K562 (cell line): ENCODE results near the gene MKRN1. TPM values are rescaled to one million over a fixed set of nuclear protein-coding genes. Genes with fewer than 3 reads are reported as not detected.

Experiments used
- ATAC-seq: fragments of 200-7000 bp; cut with Tn5 transposase; 3 replicates; pipeline ENCODE4 v1.9.1; 2020; ENCODE audit warnings: moderate library complexity
- BruUV-seq: library from RNA; stranded (reverse); fragments of 400-500 nt; replicated peaks from 2 replicates; lab custom pipeline; 2021; lab: Mats Ljungman, UMichigan
- CTCF ChIA-PET: fragments of 300-600 bp; formaldehyde crosslinking; extraction: SDS; loops from one replicate; lab custom pipeline; 2021; ENCODE audit warnings: low intra/inter-chr PET ratio; lab: Yijun Ruan, JAX
- POLR2A ChIA-PET: fragments of 300-600, 350-650 bp; sonication (Branson Sonifier 250); formaldehyde crosslinking; extraction: SDS; loops from one replicate; lab custom pipeline; 2021; ENCODE audit warnings: antibody characterized with exemption, inconsistent platforms; lab: Yijun Ruan, JAX
- DNase-seq, 4 experiments: peaks; one replicate each; pipeline versions ENCODE4 v3.0.0 to v3.0.0-alpha.2; 2011 to 2018; ENCODE audit warnings: low spot score in 3 of 4, mixed read lengths in 3 of 4; ENCODE audit errors: extremely low read depth in 1 of 4
- FAIRE-seq: peaks from 2 replicates; lab custom pipeline; 2011; peaks lifted over from hg19 to GRCh38; lab: Jason Lieb, UNC
- H2AFZ ChIP-seq: 2 replicates; pipeline ENCODE4 v1.6.0; 2011; ENCODE audit warnings: low read depth, low read length, control low read depth, inconsistent platforms
- H3K27ac ChIP-seq: fragments of 200-600 bp; 3 replicates; pipeline ENCODE4 v1.8.0; 2011; ENCODE audit warnings: low read depth, mild to moderate bottlenecking, control low read depth, inconsistent platforms, low read length, moderate library complexity, mixed read lengths; ENCODE audit errors: extremely low read depth
- H3K27me3 ChIP-seq, 2 experiments: fragments of 300-600 bp in 1 of 2; 2 replicates in 1 of 2; 3 replicates in 1 of 2; pipeline versions ENCODE4 v1.6.0 to v1.8.0; 2011; ENCODE audit warnings: inconsistent platforms in 2 of 2, low read length in 2 of 2, mild to moderate bottlenecking in 1 of 2, mixed read lengths in 1 of 2, moderate library complexity in 1 of 2; ENCODE audit not compliant: control insufficient read depth in 2 of 2, insufficient read depth in 2 of 2
- H3K36me3 ChIP-seq: fragments of 300-600 bp; 3 replicates; pipeline ENCODE4 v1.8.0; 2011; ENCODE audit warnings: mild to moderate bottlenecking, low read length, inconsistent platforms; ENCODE audit not compliant: control insufficient read depth, insufficient read depth
- H3K4me1 ChIP-seq, 2 experiments: fragments of 200-600 bp in 1 of 2; replicated peaks in 1 of 2; 2 replicates in 1 of 2; 3 replicates in 1 of 2; pipeline versions ENCODE4 v1.5.1 to v1.8.0; 2011; ENCODE audit warnings: inconsistent platforms in 2 of 2, low read length in 2 of 2, mild to moderate bottlenecking in 1 of 2, mixed read lengths in 1 of 2, moderate library complexity in 1 of 2; ENCODE audit not compliant: control insufficient read depth in 2 of 2, insufficient read depth in 2 of 2
- H3K4me2 ChIP-seq: 2 replicates; pipeline ENCODE4 v1.6.1; 2011; ENCODE audit warnings: low read length, control low read depth, inconsistent platforms, mixed read lengths; ENCODE audit not compliant: insufficient read depth
- H3K4me3 ChIP-seq: fragments of 200-600 bp; sonication (generic), shearing (Covaris generic); 2 replicates; pipeline ENCODE4 v1.5.1; 2016; ENCODE audit warnings: control low read depth, inconsistent platforms
- H3K79me2 ChIP-seq: fragments of 200-600 bp; 3 replicates; pipeline ENCODE4 v1.8.0; 2011; ENCODE audit warnings: low read length, inconsistent platforms; ENCODE audit not compliant: control insufficient read depth, insufficient read depth
- H3K9ac ChIP-seq, 2 experiments: 2 replicates each; pipeline versions ENCODE4 v1.6.0 to v1.6.1; 2011; ENCODE audit warnings: low read depth in 2 of 2, low read length in 2 of 2, control low read depth in 1 of 2, inconsistent platforms in 1 of 2, mild to moderate bottlenecking in 1 of 2, mixed read lengths in 1 of 2; ENCODE audit not compliant: insufficient read depth in 1 of 2
- H3K9me1 ChIP-seq: one replicate; pipeline ENCODE4 v1.6.0; 2011; ENCODE audit warnings: inconsistent platforms, mild to moderate bottlenecking, low read length, moderate library complexity; ENCODE audit not compliant: control insufficient read depth, insufficient read depth
- H3K9me3 ChIP-seq: replicated peaks from 2 replicates; pipeline ENCODE4 v1.5.1; 2011; ENCODE audit warnings: low read depth, low read length, inconsistent platforms; ENCODE audit not compliant: control insufficient read depth, insufficient read depth
- H4K20me1 ChIP-seq: replicated peaks from 2 replicates; pipeline ENCODE4 v1.6.1; 2011; ENCODE audit warnings: low read length, inconsistent platforms, mixed read lengths; ENCODE audit not compliant: control insufficient read depth, insufficient read depth
- ESRRB ChIP-seq: fragments of 250-450 bp; sonication (Bioruptor Pico); IDR thresholded peaks from 2 replicates; pipeline ENCODE4 v1.5.0; 2020; ENCODE audit warnings: mild to moderate bottlenecking, moderate library complexity, borderline replicate concordance
- EWSR1 ChIP-seq: fragments of 450-650 bp; IDR thresholded peaks from 2 replicates; pipeline ENCODE4 v1.6.1; 2018; ENCODE audit warnings: borderline replicate concordance, mild to moderate bottlenecking, low read depth, moderate library complexity; ENCODE audit not compliant: partially characterized antibody
- FOXA1 ChIP-seq: fragments of 450-650 bp; IDR thresholded peaks from 2 replicates; pipeline ENCODE4 v1.6.1; 2016; ENCODE audit warnings: mild to moderate bottlenecking, borderline replicate concordance
- HDAC8 ChIP-seq: fragments of 450-650 bp; IDR thresholded peaks from 2 replicates; pipeline ENCODE4 v1.6.1; 2016; ENCODE audit warnings: mild to moderate bottlenecking, missing genetic modification characterization, moderate library complexity, missing compliant biosample characterization
- MTA3 ChIP-seq: fragments of 450-650 bp; formaldehyde crosslinking; IDR thresholded peaks from 2 replicates; pipeline ENCODE4 v1.6.1; 2017; ENCODE audit warnings: mild to moderate bottlenecking, borderline replicate concordance
- NBN ChIP-seq: fragments of 450-650 bp; IDR thresholded peaks from 2 replicates; pipeline ENCODE4 v1.6.1; 2016; ENCODE audit warnings: low read depth, mild to moderate bottlenecking
- ZBTB33 ChIP-seq: sonication (generic); formaldehyde crosslinking; IDR thresholded peaks from 2 replicates; pipeline ENCODE4 v1.8.1; 2023; ENCODE audit warnings: mild to moderate bottlenecking, missing genetic modification reagents
- ZNF23 ChIP-seq: fragments of 250-450 bp; sonication (Bioruptor Pico); IDR thresholded peaks from 2 replicates; pipeline ENCODE4 v1.4.0; 2020; ENCODE audit warnings: mild to moderate bottlenecking
- ZNF778 ChIP-seq: fragments of 450-650 bp; formaldehyde crosslinking; IDR thresholded peaks from 2 replicates; pipeline ENCODE4 v1.4.0; 2020; ENCODE audit warnings: mild to moderate bottlenecking, moderate library complexity
- WGBS: fragments of 100-300 bp; shearing (Covaris generic); methylation state at CpG from one replicate; pipeline ENCODE4 v1.1.6; 2016; ENCODE audit warnings: low coverage, mixed read lengths; ENCODE audit not compliant: insufficient coverage; ENCODE audit errors: missing lambda C conversion rate; 5-methylcytosine and 5-hydroxymethylcytosine counted together
- in situ Hi-C: fragments of 300-500 bp; cut with MboI; formaldehyde crosslinking; loops from 4 replicates; pipeline ENCODE4 v1.15.0; 2018; ENCODE audit warnings: inconsistent platforms, mixed read lengths
- intact Hi-C: fragments of 100-400 bp; cut with micrococcal nuclease; formaldehyde crosslinking; loops from 2 replicates; pipeline ENCODE4 v1.14.2; 2022
- polyA plus RNA-seq, 8 experiments: library from polyadenylated mRNA; depleted of rRNA in 4 of 8; stranded (reverse) in 5 of 8; unstranded in 3 of 8; fragments of >200 nt; fragmentation: Nextera tagmentation in 2 of 8; fragmentation: Illumina TruSeq in 1 of 8; extraction: Ambion mirVana in 2 of 8; extraction: Trizol in 1 of 8; gene quantifications; 2 replicates each; pipeline versions ENCODE4 v1.2.1 to v1.2.3, GENCODE V29; 2011 to 2014; ENCODE audit warnings: inconsistent platforms in 1 of 8, missing spikeins in 1 of 8
- total RNA-seq, 7 experiments: library from RNA; depleted of rRNA in 6 of 7; stranded (reverse); fragments of >200 nt in 6 of 7; fragmentation: Illumina TruSeq in 2 of 7; extraction: Trizol in 2 of 7; gene quantifications; 2 replicates each; pipeline versions ENCODE4 v1.2.1 to v1.2.3, GENCODE V29; 2011 to 2021; ENCODE audit warnings: low replicate concordance in 1 of 7
- TF ChIP-seq, protein P1 (sequence below): fragments of 450-650 bp; formaldehyde crosslinking; IDR thresholded peaks from 2 replicates; pipeline ENCODE4 v1.4.0; 2020; ENCODE audit warnings: mild to moderate bottlenecking, moderate library complexity
- TF ChIP-seq, protein P2 (sequence below): fragments of 450-650 bp; IDR thresholded peaks from 2 replicates; pipeline ENCODE4 v1.6.1; 2016; ENCODE audit warnings: antibody characterized with exemption
- TF ChIP-seq, protein P3 (sequence below): sonication (generic); formaldehyde crosslinking; IDR thresholded peaks from 2 replicates; pipeline ENCODE4 v1.8.0; 2022; ENCODE audit warnings: missing genetic modification reagents, mild to moderate bottlenecking, borderline replicate concordance

Gene MKRN1
- total and polyA plus RNA-seq, 9 of the 15 experiments (the other 6 are each of a cell fraction or from before 2014, with no cell fraction given) = 30.5 to 90.3 (median 76.0) TPM

DNA sequence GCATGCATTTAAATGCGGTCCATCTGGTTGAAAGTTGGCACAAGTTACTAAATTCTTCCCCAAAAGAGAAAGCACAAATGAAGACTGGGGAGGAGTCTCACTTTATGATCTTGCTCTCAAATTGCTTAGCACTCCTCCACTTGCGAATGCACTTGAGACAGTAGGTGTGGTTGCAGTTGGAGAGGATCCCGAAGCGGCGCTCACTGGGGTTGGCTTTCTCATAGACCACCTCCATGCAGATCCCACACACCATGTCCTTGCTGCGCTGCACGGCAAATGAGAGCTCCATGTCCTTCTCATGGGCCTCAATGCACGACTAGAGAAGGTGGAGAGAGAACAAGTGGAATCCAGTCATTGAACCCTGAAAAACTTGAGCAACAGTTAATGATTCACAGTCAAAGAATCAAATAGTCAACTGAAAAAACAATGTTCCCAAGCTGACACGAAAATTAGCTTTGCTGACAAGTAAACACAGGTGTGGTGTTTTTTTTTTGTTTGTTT is 22.7 kb downstream of the MKRN1 start (continued):
- TF ChIP-seq, protein P1, sequence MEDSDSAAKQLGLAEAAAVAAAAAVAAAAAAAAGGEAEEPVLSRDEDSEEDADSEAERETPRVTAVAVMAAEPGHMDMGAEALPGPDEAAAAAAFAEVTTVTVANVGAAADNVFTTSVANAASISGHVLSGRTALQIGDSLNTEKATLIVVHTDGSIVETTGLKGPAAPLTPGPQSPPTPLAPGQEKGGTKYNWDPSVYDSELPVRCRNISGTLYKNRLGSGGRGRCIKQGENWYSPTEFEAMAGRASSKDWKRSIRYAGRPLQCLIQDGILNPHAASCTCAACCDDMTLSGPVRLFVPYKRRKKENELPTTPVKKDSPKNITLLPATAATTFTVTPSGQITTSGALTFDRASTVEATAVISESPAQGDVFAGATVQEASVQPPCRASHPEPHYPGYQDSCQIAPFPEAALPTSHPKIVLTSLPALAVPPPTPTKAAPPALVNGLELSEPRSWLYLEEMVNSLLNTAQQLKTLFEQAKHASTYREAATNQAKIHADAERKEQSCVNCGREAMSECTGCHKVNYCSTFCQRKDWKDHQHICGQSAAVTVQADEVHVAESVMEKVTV (CRISPR knock-in tag) = no peak
- TF ChIP-seq NBN = no peak

- H3K4me3 ChIP-seq = no peak overlapping the region
- H3K4me2 ChIP-seq = no peak overlapping the region
- FAIRE-seq (no peak), DNase-seq (no peak), ATAC-seq (no peak)
- H3K27ac ChIP-seq = no peak overlapping the region
- CTCF ChIA-PET = no interaction called here
- no peak overlapping the region for H3K9ac ChIP-seq
- 0 out of 2 replicates have a peak, but pooled peaks cover 11% of the 10 kb centered on the region for H4K20me1 ChIP-seq
- POLR2A ChIA-PET = interaction anchor here (1.0 to 3.1 kb wide), 3 partner anchors 8 to 89 kb away, joined by 3 to 14 read pairs (median 4); no protein-coding TSS in a partner anchor
- H2AFZ ChIP-seq = no peak overlapping the region
- H3K79me2 ChIP-seq = 0 out of 3 replicates have a peak, but pooled peaks cover 1% of the 10 kb centered on the region
- intact Hi-C loops = no loop called here
- no peaks in the 10 kb centered on the region for H3K9me1 ChIP-seq
- H3K9me3 ChIP-seq = no peaks in the 10 kb centered on the region
- TF ChIP-seq HDAC8 (tag) = no peak
- TF ChIP-seq FOXA1 = no peak
- no peak for TF ChIP-seq MTA3
- TF ChIP-seq, protein P2, sequence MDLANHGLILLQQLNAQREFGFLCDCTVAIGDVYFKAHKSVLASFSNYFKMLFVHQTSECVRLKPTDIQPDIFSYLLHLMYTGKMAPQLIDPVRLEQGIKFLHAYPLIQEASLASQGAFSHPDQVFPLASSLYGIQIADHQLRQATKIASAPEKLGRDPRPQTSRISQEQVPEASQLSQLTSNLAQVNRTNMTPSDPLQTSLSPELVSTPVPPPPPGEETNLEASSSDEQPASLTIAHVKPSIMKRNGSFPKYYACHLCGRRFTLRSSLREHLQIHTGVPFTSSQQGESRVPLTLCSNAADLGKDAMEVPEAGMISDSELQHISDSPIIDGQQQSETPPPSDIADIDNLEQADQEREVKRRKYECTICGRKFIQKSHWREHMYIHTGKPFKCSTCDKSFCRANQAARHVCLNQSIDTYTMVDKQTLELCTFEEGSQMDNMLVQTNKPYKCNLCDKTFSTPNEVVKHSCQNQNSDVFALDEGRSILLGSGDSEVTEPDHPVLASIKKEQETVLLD = no peak
- TF ChIP-seq EWSR1 = no peak
- TF ChIP-seq ZNF778 = no peak
- no peak for TF ChIP-seq ZBTB33
- TF ChIP-seq, protein P3, sequence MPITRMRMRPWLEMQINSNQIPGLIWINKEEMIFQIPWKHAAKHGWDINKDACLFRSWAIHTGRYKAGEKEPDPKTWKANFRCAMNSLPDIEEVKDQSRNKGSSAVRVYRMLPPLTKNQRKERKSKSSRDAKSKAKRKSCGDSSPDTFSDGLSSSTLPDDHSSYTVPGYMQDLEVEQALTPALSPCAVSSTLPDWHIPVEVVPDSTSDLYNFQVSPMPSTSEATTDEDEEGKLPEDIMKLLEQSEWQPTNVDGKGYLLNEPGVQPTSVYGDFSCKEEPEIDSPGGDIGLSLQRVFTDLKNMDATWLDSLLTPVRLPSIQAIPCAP (CRISPR knock-in tag) = no peak
- no peak for TF ChIP-seq ZNF23 (CRISPR knock-in tag)
- no peak for TF ChIP-seq ESRRB (CRISPR knock-in tag)
- TF ChIP-seq, all 486 proteins: peak for 0
- H3K36me3 ChIP-seq = peaks cover 79% of the 10 kb centered on the region
- in situ Hi-C loops = no loop called here
- BruUV-seq = no TSS peak
- no peaks in the 10 kb centered on the region for H3K27me3 ChIP-seq
- H3K4me1 ChIP-seq = no peaks in the 10 kb centered on the region
- WGBS = 93% methylated on average over 4 of the region's 4 CpGs
These were observed 23.6 kb downstream of the MKRN1 start for GRCh38 chr7:140455743-140456142.
